ENCODE results near the gene PLXNA2. TPM values are rescaled to one million over a fixed set of nuclear protein-coding genes. Genes with fewer than 3 reads are reported as not detected.

The PLXNA2 gene
- total RNA-seq, 1 donor from 2014 or later: 1.7 TPM

DNA sequence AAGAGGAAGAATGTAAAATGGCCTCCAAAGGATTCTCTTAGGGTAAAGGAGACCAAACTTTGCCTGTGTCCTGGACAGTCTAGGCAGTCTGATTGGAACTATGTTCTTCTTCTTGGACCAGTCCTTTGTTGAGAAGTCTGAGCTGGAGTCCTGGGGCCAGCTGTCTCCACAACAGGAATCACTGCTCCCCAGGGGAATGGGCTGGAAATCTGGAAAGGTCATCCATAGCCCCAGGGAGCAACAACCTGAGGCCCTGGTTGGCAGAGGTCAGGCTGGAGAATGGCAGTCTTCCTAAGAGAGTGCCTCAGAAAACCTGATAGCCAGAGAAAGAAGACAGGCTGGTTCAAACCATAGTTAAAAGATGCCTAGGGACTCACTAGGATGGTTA, 68.7 kb downstream of the PLXNA2 start:
- no peaks in the 10 kb centered on the region for H4K20me1 ChIP-seq (ENCODE audit: low read depth)
- peaks cover 78% of the 10 kb centered on the region for H3K4me1 Mint-ChIP-seq
- H3K27me3 ChIP-seq: no peaks in the 10 kb centered on the region
- H3K27ac ChIP-seq: no peak overlapping the region
- H3K79me2 ChIP-seq (ENCODE audit: low read depth): no peaks in the 10 kb centered on the region
- H3K9me3 ChIP-seq (ENCODE audit: low read depth): no peaks in the 10 kb centered on the region
- H3K9ac ChIP-seq: no peak overlapping the region
- H3K27ac Mint-ChIP-seq: no peak overlapping the region
- peaks cover 57% of the 10 kb centered on the region for H3K4me1 ChIP-seq
- H3K4me2 ChIP-seq: no peak overlapping the region
- H3F3A ChIP-seq (ENCODE audit: low read depth): no peaks in the 10 kb centered on the region
- H3K4me3 Mint-ChIP-seq: no peak overlapping the region
- no peaks in the 10 kb centered on the region for H3K9me3 Mint-ChIP-seq
- peaks cover 2% of the 10 kb centered on the region for H3K27me3 Mint-ChIP-seq (ENCODE audit: insufficient read depth, low read depth)
- H3K36me3 Mint-ChIP-seq: peaks cover 13% of the 10 kb centered on the region
- no peak overlapping the region for H2AFZ ChIP-seq (replicated peaks)
- no peaks in the 10 kb centered on the region for H3K36me3 ChIP-seq
- no peak for DNase-seq (ENCODE audit: low spot score)
- no peak overlapping the region for H3K4me3 ChIP-seq
- no peak for TF ChIP-seq EZH2phosphoT487 (IDR thresholded peaks at IDR 0.05)
- TF ChIP-seq EZH2 (IDR thresholded peaks at IDR 0.05): no peak
- TF ChIP-seq, protein P1, sequence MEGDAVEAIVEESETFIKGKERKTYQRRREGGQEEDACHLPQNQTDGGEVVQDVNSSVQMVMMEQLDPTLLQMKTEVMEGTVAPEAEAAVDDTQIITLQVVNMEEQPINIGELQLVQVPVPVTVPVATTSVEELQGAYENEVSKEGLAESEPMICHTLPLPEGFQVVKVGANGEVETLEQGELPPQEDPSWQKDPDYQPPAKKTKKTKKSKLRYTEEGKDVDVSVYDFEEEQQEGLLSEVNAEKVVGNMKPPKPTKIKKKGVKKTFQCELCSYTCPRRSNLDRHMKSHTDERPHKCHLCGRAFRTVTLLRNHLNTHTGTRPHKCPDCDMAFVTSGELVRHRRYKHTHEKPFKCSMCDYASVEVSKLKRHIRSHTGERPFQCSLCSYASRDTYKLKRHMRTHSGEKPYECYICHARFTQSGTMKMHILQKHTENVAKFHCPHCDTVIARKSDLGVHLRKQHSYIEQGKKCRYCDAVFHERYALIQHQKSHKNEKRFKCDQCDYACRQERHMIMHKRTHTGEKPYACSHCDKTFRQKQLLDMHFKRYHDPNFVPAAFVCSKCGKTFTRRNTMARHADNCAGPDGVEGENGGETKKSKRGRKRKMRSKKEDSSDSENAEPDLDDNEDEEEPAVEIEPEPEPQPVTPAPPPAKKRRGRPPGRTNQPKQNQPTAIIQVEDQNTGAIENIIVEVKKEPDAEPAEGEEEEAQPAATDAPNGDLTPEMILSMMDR (IDR thresholded peaks at IDR 0.05): no peak

DNA sequence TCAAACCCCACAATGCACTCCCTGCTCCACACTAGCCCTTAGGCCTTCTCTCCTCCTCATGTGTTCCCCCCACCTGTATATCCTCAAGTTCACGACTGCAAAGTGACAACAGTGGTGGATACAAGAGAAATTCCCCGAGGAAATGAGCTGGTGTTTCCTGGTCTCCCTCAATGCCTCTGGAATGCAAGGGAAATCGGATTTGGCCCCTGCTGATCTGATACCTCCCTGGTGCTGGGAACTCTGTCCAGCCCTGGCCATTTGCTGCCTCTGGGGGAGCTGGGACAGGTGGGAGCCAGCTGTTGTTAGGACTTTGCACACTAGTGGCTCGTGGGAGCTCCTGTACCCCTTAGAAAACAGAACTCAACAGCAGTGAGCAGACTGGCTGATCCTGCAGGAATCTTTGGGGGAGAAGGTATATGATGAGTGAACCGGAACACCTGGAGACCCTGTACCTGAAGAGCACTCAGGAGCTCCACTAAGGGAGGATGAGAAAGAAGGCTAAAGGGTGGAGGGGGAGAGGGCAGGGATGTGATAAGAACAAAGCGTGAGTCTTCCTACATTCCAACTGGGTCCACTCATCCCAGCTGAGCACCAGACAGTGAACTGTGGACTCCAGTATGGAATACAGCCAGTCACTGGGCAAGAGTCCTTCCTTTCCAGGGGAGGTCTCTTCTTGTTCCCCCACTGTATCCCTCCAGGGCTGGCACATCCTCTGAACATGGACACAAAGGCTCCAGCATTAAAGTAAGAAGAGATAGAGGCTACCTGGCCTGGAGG, 69.3 kb downstream of the PLXNA2 start:
- H3K9ac ChIP-seq: no peak overlapping the region
- H3K79me2 ChIP-seq (ENCODE audit: low read depth): no peaks in the 10 kb centered on the region
- Mint-ChIP-seq H3K4me3 (no peak overlapping the region), H3K9me3 (no peaks in the 10 kb centered on the region), H3K36me3 (peaks cover 13% of the 10 kb centered on the region), H3K4me1 (peaks cover 78% of the 10 kb centered on the region), H3K27ac (no peak overlapping the region), H3K27me3 (ENCODE audit: insufficient read depth, low read depth) (peaks cover 2% of the 10 kb centered on the region)
- no peaks in the 10 kb centered on the region for H3K27me3 ChIP-seq
- no peak for TF ChIP-seq EZH2 (IDR thresholded peaks at IDR 0.05)
- TF ChIP-seq EZH2phosphoT487 (IDR thresholded peaks at IDR 0.05): no peak
- no peaks in the 10 kb centered on the region for H3K36me3 ChIP-seq
- H3K4me3 ChIP-seq: no peak overlapping the region
- H3K27ac ChIP-seq: no peak overlapping the region
- no peaks in the 10 kb centered on the region for H3K9me3 ChIP-seq (ENCODE audit: low read depth)
- H3K4me2 ChIP-seq: no peak overlapping the region
- H3F3A ChIP-seq (ENCODE audit: low read depth): no peaks in the 10 kb centered on the region
- no peak overlapping the region for H2AFZ ChIP-seq (replicated peaks)
- peaks cover 57% of the 10 kb centered on the region for H3K4me1 ChIP-seq
- no peaks in the 10 kb centered on the region for H4K20me1 ChIP-seq (ENCODE audit: low read depth)
- DNase-seq (ENCODE audit: low spot score): no peak

DNA sequence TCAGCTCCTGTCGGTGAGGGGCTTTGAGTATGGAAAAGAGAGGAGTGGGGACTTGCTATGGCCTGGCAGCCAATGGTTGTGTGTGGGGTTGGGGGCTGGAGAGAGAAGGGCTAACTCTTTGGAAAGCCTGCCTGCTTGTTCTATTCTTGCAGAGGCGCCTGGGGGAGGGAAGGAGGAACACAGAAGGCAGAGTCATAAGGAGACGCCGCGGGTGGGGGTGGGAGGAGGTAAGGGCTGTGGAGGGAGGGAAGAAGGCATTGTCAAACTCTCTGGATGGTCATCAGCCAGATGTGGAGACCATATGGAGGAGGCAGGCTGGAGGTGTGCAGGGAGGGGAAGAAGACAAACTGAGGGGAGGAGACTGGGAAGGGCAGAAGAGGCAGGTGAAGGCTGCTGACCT, 70.0 kb downstream of the PLXNA2 start:
- no peak overlapping the region for H3K9ac ChIP-seq
- no peaks in the 10 kb centered on the region for H3K9me3 ChIP-seq (ENCODE audit: low read depth)
- no peaks in the 10 kb centered on the region for H3K36me3 ChIP-seq
- H3K4me3 ChIP-seq: no peak overlapping the region
- no peaks in the 10 kb centered on the region for H3K9me3 Mint-ChIP-seq
- H3K36me3 Mint-ChIP-seq: peaks cover 13% of the 10 kb centered on the region
- no peak overlapping the region for H3K4me2 ChIP-seq
- DNase-seq (ENCODE audit: low spot score): no peak
- no peaks in the 10 kb centered on the region for H4K20me1 ChIP-seq (ENCODE audit: low read depth)
- H3K27ac Mint-ChIP-seq: no peak overlapping the region
- peaks cover 78% of the 10 kb centered on the region for H3K4me1 Mint-ChIP-seq
- no peak overlapping the region for H3K27ac ChIP-seq
- no peak overlapping the region for H2AFZ ChIP-seq (replicated peaks)
- no peaks in the 10 kb centered on the region for H3K27me3 ChIP-seq
- peaks cover 50% of the 10 kb centered on the region for H3K4me1 ChIP-seq
- no peaks in the 10 kb centered on the region for H3F3A ChIP-seq (ENCODE audit: low read depth)
- H3K4me3 Mint-ChIP-seq: no peak overlapping the region
- H3K27me3 Mint-ChIP-seq (ENCODE audit: insufficient read depth, low read depth): peaks cover 2% of the 10 kb centered on the region
- TF ChIP-seq EZH2 (IDR thresholded peaks at IDR 0.05): no peak
- no peaks in the 10 kb centered on the region for H3K79me2 ChIP-seq (ENCODE audit: low read depth)

DNA sequence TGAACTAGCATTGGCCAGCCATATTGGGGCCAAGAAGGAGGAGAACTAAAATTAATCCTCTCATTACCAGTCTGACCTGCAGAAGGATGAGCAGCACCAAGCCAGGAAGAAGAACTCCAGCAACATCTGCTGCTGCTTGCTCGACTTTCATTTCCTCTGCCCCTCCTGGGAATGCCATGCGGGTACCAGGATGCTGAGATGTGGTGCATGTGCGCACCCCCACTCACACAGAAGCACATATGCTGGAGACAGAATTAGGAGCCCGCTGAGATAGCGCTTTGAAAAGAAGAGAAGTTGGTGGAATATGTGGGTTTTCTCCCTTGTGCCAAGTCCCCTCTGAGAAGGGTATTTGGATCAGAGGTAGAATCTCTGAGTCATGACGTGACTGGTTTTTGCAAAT, 70.4 kb downstream of the PLXNA2 start:
- Mint-ChIP-seq H3K9me3 (no peaks in the 10 kb centered on the region), H3K27ac (no peak overlapping the region), H3K4me3 (no peak overlapping the region), H3K4me1 (peaks cover 77% of the 10 kb centered on the region), H3K36me3 (peaks cover 15% of the 10 kb centered on the region), H3K27me3 (ENCODE audit: insufficient read depth, low read depth) (peaks cover 2% of the 10 kb centered on the region)
- no peak for DNase-seq (ENCODE audit: low spot score)
- no peak overlapping the region for H3K4me2 ChIP-seq
- no peaks in the 10 kb centered on the region for H4K20me1 ChIP-seq (ENCODE audit: low read depth)
- no peaks in the 10 kb centered on the region for H3K79me2 ChIP-seq (ENCODE audit: low read depth)
- H3K4me3 ChIP-seq: no peak overlapping the region
- H3K36me3 ChIP-seq: no peaks in the 10 kb centered on the region
- no peak for TF ChIP-seq EZH2phosphoT487 (IDR thresholded peaks at IDR 0.05)
- no peak for TF ChIP-seq EZH2 (IDR thresholded peaks at IDR 0.05)
- TF ChIP-seq, protein P1 (IDR thresholded peaks at IDR 0.05): no peak
- H3K27me3 ChIP-seq: no peaks in the 10 kb centered on the region
- H3K9me3 ChIP-seq (ENCODE audit: low read depth): no peaks in the 10 kb centered on the region
- H3F3A ChIP-seq (ENCODE audit: low read depth): no peaks in the 10 kb centered on the region
- no peak overlapping the region for H2AFZ ChIP-seq (replicated peaks)
- H3K4me1 ChIP-seq: peaks cover 45% of the 10 kb centered on the region
- H3K27ac ChIP-seq: no peak overlapping the region
- H3K9ac ChIP-seq: no peak overlapping the region
